HEK293T (cell line): ENCODE data around the gene NYAP1.

Experiments used
- FOXM1 ChIP-seq: fragments of 450-650 bp; IDR thresholded peaks from 2 replicates; pipeline ENCODE4 v1.6.1; 2017; ENCODE audit warnings: mild to moderate bottlenecking, borderline replicate concordance
- SP1 ChIP-seq: fragments of 450-650 bp; IDR thresholded peaks from 2 replicates; pipeline ENCODE4 v1.6.1; 2017

DNA sequence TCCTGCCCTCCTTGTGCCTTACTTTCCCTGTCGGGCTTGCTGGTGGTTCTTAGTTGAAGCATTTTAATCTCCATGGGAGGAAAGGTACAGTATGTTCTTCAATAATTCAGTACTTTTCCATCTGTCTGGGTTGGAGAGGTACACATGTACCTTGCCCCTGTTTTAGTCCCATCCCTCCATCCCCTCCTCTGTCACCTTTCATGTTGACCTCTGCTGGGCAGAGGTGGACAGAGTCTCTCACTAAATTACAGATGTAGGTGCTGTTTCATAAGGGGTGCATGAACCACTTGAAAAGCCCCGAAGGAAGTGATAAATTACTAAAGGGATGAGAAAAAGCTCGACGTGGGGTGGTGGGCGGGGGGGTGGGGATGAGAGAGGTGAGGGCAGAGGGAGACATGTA, 60.7 kb downstream of the NYAP1 start:
- TF ChIP-seq FOXM1 (no peak), SP1 (no peak)
